Prostate gland (tissue), 2 donors: ENCODE measurements around the gene ITIH2. TPM values are rescaled to one million over a fixed set of nuclear protein-coding genes. Genes with fewer than 3 reads are reported as not detected.
A peak's percentile ranks its signal among the peaks of the same experiment; 100 is the strongest.

Experiments
- DNase-seq: peaks from one replicate; pipeline ENCODE4 v3.0.0-alpha.2; 2019; ENCODE audit warnings: low spot score
- H3K27ac ChIP-seq, 2 donors: fragments of 200-600 bp; sonication (generic); 2 replicates each; pipeline ENCODE4 v1.5.1; 2017 to 2019
- H3K27me3 ChIP-seq: fragments of 200-600 bp; sonication (generic); replicated peaks from 2 replicates; pipeline ENCODE4 v1.5.1; 2019; ENCODE audit not compliant: insufficient read depth
- H3K36me3 ChIP-seq, 2 donors: fragments of 200-600 bp; sonication (generic); 1 replicate in 1 of 2; 2 replicates in 1 of 2; pipeline versions ENCODE4 v1.5.1 to v1.8.1; 2017 to 2019
- H3K4me1 ChIP-seq: fragments of 200-600 bp; sonication (generic); replicated peaks from 2 replicates; pipeline ENCODE4 v1.5.1; 2019
- H3K4me3 ChIP-seq, 2 donors: fragments of 200-600 bp; sonication (generic); 2 replicates each; pipeline ENCODE4 v1.5.1; 2017 to 2019
- H3K9me3 ChIP-seq: fragments of 200-600 bp; sonication (generic); 2 replicates; pipeline ENCODE4 v1.5.1; 2017
- POLR2A ChIP-seq: fragments of 450-650 bp; IDR thresholded peaks from one replicate; pipeline ENCODE4 v1.6.1; 2016; ENCODE audit warnings: antibody characterized with exemption, mild to moderate bottlenecking
- POLR2AphosphoS5 ChIP-seq: sonication (generic); formaldehyde crosslinking; IDR thresholded peaks from one replicate; pipeline ENCODE4 v1.6.1; 2017; ENCODE audit warnings: antibody characterized with exemption
- WGBS: methylation state at CpG from one replicate; pipeline ENCODE4 v1.1.5; 2018; 5-methylcytosine and 5-hydroxymethylcytosine counted together
- intact Hi-C: fragments of 100-400 bp; cut with DNase I; formaldehyde crosslinking; loops from one replicate; pipeline ENCODE4 v1.14.2; 2022
- total RNA-seq, 2 donors: library from RNA; depleted of rRNA; stranded (reverse); fragments of >200 nt; gene quantifications; one replicate each; pipeline ENCODE4 v1.1.0, GENCODE V29; 2016
- TF ChIP-seq, protein P1 (sequence below), 4 experiments: fragments of 200-600 bp in 2 of 4; fragments of 450-650 bp in 2 of 4; sonication (generic) in 2 of 4; IDR thresholded peaks; 1 replicate in 3 of 4; 2 replicates in 1 of 4; pipeline ENCODE4 v1.5.1; 2016 to 2019; ENCODE audit warnings: antibody characterized with exemption in 4 of 4, mild to moderate bottlenecking in 2 of 4, moderate library complexity in 2 of 4

Gene ITIH2
- total RNA-seq, 2 donors from 2014 or later, result not detected

DNA sequence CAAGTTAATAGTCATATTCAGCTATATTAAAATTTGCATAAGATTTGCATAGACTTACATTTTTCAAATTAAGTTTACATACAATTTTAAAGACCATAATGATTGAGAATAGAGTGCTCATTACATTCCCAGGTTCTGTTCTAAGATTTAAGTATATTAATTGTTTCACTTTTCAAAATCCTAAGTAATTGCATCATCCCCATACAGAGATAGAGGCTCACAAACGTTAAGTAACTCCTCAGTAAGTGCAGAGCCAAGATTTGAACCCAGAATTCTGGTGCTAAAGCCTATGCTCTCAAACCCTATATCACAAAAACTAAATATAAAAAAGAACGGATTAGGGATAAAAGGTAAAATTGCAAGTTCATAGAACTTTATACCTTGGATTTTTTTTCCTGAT lies 38.4 kb upstream of the ITIH2 start:
- no peaks in the 10 kb centered on the region for H3K4me1 ChIP-seq
- intact Hi-C loops, result loop anchor here (5.0 to 10.0 kb wide), 3 partner anchors 60 to 137 kb away; no protein-coding TSS in a partner anchor
- no peaks in the 10 kb centered on the region for H3K27me3 ChIP-seq
- no peak overlapping the region for H3K27ac ChIP-seq
- no peak overlapping the region for H3K4me3 ChIP-seq
- 62% methylated on average over 2 of the region's 2 CpGs for WGBS
- no peak for TF ChIP-seq POLR2A
- TF ChIP-seq, protein P1, sequence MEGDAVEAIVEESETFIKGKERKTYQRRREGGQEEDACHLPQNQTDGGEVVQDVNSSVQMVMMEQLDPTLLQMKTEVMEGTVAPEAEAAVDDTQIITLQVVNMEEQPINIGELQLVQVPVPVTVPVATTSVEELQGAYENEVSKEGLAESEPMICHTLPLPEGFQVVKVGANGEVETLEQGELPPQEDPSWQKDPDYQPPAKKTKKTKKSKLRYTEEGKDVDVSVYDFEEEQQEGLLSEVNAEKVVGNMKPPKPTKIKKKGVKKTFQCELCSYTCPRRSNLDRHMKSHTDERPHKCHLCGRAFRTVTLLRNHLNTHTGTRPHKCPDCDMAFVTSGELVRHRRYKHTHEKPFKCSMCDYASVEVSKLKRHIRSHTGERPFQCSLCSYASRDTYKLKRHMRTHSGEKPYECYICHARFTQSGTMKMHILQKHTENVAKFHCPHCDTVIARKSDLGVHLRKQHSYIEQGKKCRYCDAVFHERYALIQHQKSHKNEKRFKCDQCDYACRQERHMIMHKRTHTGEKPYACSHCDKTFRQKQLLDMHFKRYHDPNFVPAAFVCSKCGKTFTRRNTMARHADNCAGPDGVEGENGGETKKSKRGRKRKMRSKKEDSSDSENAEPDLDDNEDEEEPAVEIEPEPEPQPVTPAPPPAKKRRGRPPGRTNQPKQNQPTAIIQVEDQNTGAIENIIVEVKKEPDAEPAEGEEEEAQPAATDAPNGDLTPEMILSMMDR (IDR thresholded peaks at IDR 0.05), result no peak
- TF ChIP-seq POLR2AphosphoS5, result no peak
- no peaks in the 10 kb centered on the region for H3K9me3 ChIP-seq
- DNase-seq, result no peak
- no peaks in the 10 kb centered on the region for H3K36me3 ChIP-seq

DNA sequence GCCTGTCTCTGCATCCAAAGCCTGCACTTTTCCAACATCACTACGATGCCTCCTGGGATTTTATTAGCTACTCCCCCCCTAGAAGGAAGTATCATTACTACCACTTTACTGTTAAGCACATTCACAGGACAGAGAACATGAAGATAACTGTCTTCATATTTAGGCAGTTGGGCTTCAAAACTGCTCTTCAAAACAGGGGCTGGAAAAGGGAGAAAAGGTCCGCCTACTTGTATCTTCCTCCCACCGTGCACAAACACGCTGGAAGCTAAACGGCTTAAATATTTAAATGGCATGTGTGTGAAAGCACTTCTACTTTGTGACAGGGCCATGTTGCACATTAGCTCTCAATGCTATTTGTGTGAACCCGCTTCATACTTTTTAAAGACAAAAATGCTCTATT lies 37.3 kb upstream of the ITIH2 start:
- intact Hi-C loops, result loop anchor here (5.0 to 10.0 kb wide), 3 partner anchors 61 to 138 kb away; no protein-coding TSS in a partner anchor
- Histone ChIP-seq H3K27me3 (no peaks in the 10 kb centered on the region), H3K36me3 (no peaks in the 10 kb centered on the region), H3K9me3 (no peaks in the 10 kb centered on the region), H3K27ac (no peak overlapping the region), H3K4me1 (no peaks in the 10 kb centered on the region), H3K4me3 (peak overlapping the region; percentile 52 to 62)
- TF ChIP-seq, protein P1 (IDR thresholded peaks at IDR 0.05), result no peak
- no peak for TF ChIP-seq POLR2AphosphoS5
- no peak for TF ChIP-seq POLR2A
- DNase-seq, result no peak
- WGBS, result under 1% methylated on average over 6 of the region's 6 CpGs

DNA sequence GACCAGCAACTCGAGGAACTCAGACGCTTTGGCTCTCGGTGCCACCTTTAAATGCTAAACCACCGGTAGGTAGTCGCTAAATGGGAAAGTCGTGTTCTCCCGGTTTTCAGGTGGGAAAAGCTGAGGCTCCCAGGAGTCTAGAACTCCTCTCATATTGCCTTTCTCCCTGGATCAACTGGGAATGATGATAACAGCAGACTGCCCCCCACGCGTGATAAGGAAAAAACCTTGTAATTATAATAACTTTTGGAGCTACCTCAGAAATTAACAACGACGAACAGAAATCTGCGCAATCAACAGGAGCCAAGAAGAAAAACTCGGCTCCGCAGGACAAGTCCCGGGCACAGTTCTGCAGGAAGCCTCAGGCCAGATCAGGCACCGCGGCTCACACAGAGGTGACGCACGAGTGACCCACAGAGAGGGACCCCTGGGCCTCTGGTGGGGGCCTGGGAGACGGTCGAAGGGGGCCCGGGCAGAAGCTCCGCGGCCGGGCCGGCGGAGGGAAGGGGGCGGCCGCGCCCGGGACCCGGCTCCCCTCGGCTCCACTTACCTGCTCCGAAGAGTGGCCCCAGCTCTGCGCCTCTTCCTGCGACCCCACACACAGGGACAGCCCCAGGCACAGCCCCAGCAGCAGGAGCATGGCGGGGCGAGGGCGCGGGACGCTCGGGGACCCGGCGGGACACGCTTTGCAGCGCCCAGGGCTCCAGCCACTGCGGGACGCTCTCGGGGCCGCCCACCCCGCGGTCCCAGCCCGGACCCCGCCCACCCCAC lies 36.7 kb upstream of the ITIH2 start, which contains the start of gene ITIH5:
Gene ITIH5 (minus strand): TSS at position 714 of the 771 bp plus-strand sequence. CDS start 74 bp downstream, at position 640.
- Histone ChIP-seq H3K4me1 (no peaks in the 10 kb centered on the region), H3K4me3 (peak within 1 kb of the TSS; percentile 52 to 62), H3K9me3 (no peaks in the 10 kb centered on the region), H3K36me3 (no peaks in the 10 kb centered on the region), H3K27me3 (no peaks in the 10 kb centered on the region), H3K27ac (peak within 1 kb of the TSS; percentile 16 to 42)
- WGBS, result under 1% methylated on average over 42 of the region's 54 CpGs
- intact Hi-C loops, result loop anchor here (5.0 to 10.0 kb wide), 3 partner anchors 62 to 139 kb away; no protein-coding TSS in a partner anchor
- no peak for DNase-seq
- TF ChIP-seq, protein P1 (IDR thresholded peaks at IDR 0.05), result no peak
- TF ChIP-seq POLR2AphosphoS5 (no peak), POLR2A (no peak)

DNA sequence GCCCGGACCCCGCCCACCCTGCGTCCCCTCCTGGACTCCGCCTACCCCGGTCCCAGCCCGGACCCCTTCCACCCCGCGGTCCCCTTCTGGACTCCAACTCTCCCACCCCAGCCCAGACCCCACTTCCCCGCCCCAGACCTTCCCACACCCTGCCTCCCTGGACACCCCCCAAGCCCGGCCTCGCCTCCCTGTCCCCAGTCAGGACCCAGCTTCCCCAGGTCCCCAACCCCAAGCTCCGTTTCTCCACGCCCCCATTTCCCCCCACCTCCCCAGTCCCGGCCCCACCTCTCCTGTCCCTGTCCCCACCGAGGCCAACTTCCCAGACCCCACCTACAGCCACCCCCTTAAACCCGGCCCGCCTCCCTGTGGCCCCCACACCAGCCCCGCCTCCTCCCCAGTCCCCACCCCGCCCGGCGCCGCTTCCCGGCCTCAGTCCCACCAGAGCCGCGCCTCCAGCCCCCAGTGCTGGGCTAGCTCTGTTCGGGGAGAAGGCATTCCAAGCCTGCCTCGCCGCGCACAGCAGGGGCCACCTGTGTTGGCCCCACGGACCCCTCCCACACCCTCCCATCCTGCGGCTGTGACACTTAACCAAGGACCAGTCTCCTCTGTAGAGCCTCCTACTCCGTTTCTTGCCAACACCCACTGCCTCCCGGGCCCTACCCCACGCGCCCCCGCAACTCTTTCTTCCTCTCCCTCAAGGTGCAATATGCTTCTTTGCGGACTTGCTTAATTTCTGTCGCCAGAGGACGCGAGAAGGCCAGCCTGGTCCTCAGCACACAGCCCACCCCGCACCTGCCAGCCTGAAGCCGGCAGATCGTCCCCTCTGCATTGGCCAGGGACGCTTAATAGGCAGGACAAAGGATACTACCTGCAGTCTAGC lies 35.6 kb upstream of the ITIH2 start:
- intact Hi-C loops, result loop anchor here (5.0 to 10.0 kb wide), 3 partner anchors 63 to 140 kb away; no protein-coding TSS in a partner anchor
- H3K9me3 ChIP-seq, result no peaks in the 10 kb centered on the region
- 3% methylated on average over 31 of the region's 44 CpGs for WGBS
- peak overlapping the region; percentile 20 to 62 for H3K4me3 ChIP-seq
- no peaks in the 10 kb centered on the region for H3K4me1 ChIP-seq
- no peak for DNase-seq
- H3K27me3 ChIP-seq, result peaks cover 2% of the 10 kb centered on the region
- H3K36me3 ChIP-seq, result no peaks in the 10 kb centered on the region
- TF ChIP-seq POLR2AphosphoS5 (no peak), POLR2A (no peak)
- TF ChIP-seq, protein P1 (IDR thresholded peaks at IDR 0.05), result no peak
- H3K27ac ChIP-seq, result peak overlapping the region in 1 of 2 donors; percentile 42
